ENCODE data around the gene FBXL16. TPM values are rescaled to one million over a fixed set of nuclear protein-coding genes. Genes with fewer than 3 reads are reported as not detected.
A peak's percentile ranks its signal among the peaks of the same experiment; 100 is the strongest.

Gene FBXL16
- total and polyA plus RNA-seq, 9 of the 15 experiments (the other 6 are each of a cell fraction or from before 2014, with no cell fraction given) = 0.21 to 8.2 (median 1.7) TPM

DNA sequence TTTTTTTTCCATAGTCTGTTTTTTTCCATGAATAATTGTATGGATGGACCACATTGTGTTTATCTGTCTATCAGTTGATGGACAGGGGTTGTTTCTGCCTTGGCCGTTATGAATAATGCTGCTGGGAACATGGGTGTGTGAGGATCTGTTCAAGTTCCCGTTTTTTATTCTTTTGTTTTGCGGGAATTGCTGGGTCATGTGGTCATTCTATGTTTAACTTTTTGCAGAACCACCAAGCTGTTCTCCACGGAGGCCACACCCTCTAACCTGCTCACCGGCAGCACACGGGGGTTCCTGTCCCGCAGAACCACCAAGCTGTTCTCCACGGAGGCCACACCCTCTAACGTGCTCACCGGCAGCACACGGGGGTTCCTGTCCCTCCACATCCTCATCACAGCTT lies 49.1 kb upstream of the FBXL16 start (continued):
- peak in 1 of 2 experiments; percentile 9; a peak in 1 of 4 replicates for TF ChIP-seq NRF1 (conservative IDR thresholded peaks at IDR 0.05 in 1 of 2, IDR thresholded peaks at IDR 0.05 in 1 of 2)
- no peak for TF ChIP-seq ZNF354B (CRISPR knock-in tag; IDR thresholded peaks at IDR 0.05)
- no peak for TF ChIP-seq ZNF639 (CRISPR knock-in tag; conservative IDR thresholded peaks at IDR 0.05 in 1 of 2, IDR thresholded peaks at IDR 0.05 in 1 of 2)
- peak; percentile 42; the same call in 1 of the 2 replicates for TF ChIP-seq L3MBTL2 (IDR thresholded peaks at IDR 0.05)
- no peak for TF ChIP-seq ZNF41 (CRISPR knock-in tag; conservative IDR thresholded peaks at IDR 0.05)
- TF ChIP-seq GABPA (tag; conservative IDR thresholded peaks at IDR 0.05; ENCODE audit: low read depth) = no peak
- no peak for TF ChIP-seq HOMEZ (CRISPR knock-in tag; IDR thresholded peaks at IDR 0.05)
- no peak for TF ChIP-seq CAMTA2 (CRISPR knock-in tag; conservative IDR thresholded peaks at IDR 0.05)
- TF ChIP-seq KDM4B (IDR thresholded peaks at IDR 0.05; ENCODE audit: borderline replicate concordance in 2 of 2, low read depth in 1 of 2) = no peak
- TF ChIP-seq XRCC5 (IDR thresholded peaks at IDR 0.05; ENCODE audit: low read depth, low read length) = no peak
- no peak for TF ChIP-seq C11orf30 (IDR thresholded peaks at IDR 0.05; ENCODE audit: low read depth)
- no peak for TF ChIP-seq TAF9B (IDR thresholded peaks at IDR 0.05; ENCODE audit: partially characterized antibody)
- TF ChIP-seq CBFA2T3 (IDR thresholded peaks at IDR 0.05) = no peak
- TF ChIP-seq THAP12 (CRISPR knock-in tag; IDR thresholded peaks at IDR 0.05) = no peak
- no peak for TF ChIP-seq HMBOX1 (IDR thresholded peaks at IDR 0.05)

Measured in K562 (cell line).